Parathyroid adenoma (tissue), 2 donors: ENCODE results near the gene VEPH1.

Experiments used
- H2AFZ ChIP-seq: fragments of 300-600 bp; sonication (generic); one replicate; pipeline ENCODE4 v1.7.0; 2017; ENCODE audit warnings: antibody characterized with exemption, mild to moderate bottlenecking
- H3K27ac ChIP-seq: fragments of 300-600 bp; sonication (generic); one replicate; pipeline ENCODE4 v1.7.0; 2017
- H3K27me3 ChIP-seq: fragments of 300-600 bp; sonication (generic); one replicate; pipeline ENCODE4 v1.7.0; 2017; ENCODE audit warnings: low read length; ENCODE audit not compliant: control insufficient read depth, insufficient read depth
- H3K36me3 ChIP-seq: fragments of 300-600 bp; sonication (generic); one replicate; pipeline ENCODE4 v1.7.0; 2017; ENCODE audit warnings: low read length; ENCODE audit not compliant: control insufficient read depth, insufficient read depth
- H3K4me1 ChIP-seq: fragments of 300-600 bp; sonication (generic); one replicate; pipeline ENCODE4 v1.7.0; 2017; ENCODE audit warnings: control low read depth
- H3K4me2 ChIP-seq: fragments of 300-600 bp; sonication (generic); one replicate; pipeline ENCODE4 v1.7.0; 2017; ENCODE audit warnings: low read length
- H3K4me3 ChIP-seq: fragments of 300-600 bp; sonication (generic); one replicate; pipeline ENCODE4 v1.7.0; 2017; ENCODE audit warnings: low read depth, low read length
- H3K79me2 ChIP-seq: fragments of 300-600 bp; sonication (generic); one replicate; pipeline ENCODE4 v1.7.0; 2017; ENCODE audit warnings: control low read depth
- H3K9ac ChIP-seq: fragments of 300-600 bp; sonication (generic); one replicate; pipeline ENCODE4 v1.7.0; 2017; ENCODE audit warnings: mild to moderate bottlenecking
- H3K9me3 ChIP-seq: fragments of 300-600 bp; sonication (generic); one replicate; pipeline ENCODE4 v1.7.0; 2017; ENCODE audit warnings: low read length; ENCODE audit not compliant: control insufficient read depth
- TF ChIP-seq, protein P1 (sequence below): fragments of 300-600 bp; sonication (generic); IDR thresholded peaks from one replicate; pipeline ENCODE4 v1.7.0; 2017; ENCODE audit warnings: antibody characterized with exemption, mild to moderate bottlenecking
- donor health status: primary hyperparathyroidism.

VEPH1 gene

DNA sequence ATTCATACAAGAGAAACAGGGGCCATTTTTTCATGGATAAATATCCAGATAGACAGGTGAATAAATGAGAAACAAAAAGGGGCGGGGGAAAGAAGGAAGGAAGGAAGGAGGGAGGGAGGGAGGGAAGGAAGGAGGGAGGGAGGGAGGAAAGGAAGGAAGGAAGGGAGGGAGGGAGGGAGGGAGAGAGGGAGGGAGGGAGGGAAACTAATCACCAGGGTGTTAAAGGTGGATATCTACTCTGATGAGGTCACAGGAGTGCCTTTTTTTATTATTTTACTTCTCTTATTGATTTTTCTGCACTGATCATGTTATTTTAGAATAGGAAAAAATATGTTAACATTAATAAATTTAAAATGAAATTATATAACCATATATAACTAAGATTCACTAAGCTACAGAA is 10.4 kb upstream of the VEPH1 start:
- H2AFZ ChIP-seq = no peak overlapping the region
- H3K27ac ChIP-seq = no peak overlapping the region
- H3K9me3 ChIP-seq = no peaks in the 10 kb centered on the region
- no peaks in the 10 kb centered on the region for H3K27me3 ChIP-seq
- H3K36me3 ChIP-seq = no peaks in the 10 kb centered on the region
- no peak overlapping the region for H3K4me2 ChIP-seq
- no peaks in the 10 kb centered on the region for H3K79me2 ChIP-seq
- H3K4me1 ChIP-seq = no peaks in the 10 kb centered on the region
- H3K4me3 ChIP-seq = no peak overlapping the region
- TF ChIP-seq, protein P1, sequence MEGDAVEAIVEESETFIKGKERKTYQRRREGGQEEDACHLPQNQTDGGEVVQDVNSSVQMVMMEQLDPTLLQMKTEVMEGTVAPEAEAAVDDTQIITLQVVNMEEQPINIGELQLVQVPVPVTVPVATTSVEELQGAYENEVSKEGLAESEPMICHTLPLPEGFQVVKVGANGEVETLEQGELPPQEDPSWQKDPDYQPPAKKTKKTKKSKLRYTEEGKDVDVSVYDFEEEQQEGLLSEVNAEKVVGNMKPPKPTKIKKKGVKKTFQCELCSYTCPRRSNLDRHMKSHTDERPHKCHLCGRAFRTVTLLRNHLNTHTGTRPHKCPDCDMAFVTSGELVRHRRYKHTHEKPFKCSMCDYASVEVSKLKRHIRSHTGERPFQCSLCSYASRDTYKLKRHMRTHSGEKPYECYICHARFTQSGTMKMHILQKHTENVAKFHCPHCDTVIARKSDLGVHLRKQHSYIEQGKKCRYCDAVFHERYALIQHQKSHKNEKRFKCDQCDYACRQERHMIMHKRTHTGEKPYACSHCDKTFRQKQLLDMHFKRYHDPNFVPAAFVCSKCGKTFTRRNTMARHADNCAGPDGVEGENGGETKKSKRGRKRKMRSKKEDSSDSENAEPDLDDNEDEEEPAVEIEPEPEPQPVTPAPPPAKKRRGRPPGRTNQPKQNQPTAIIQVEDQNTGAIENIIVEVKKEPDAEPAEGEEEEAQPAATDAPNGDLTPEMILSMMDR = no peak
- no peak overlapping the region for H3K9ac ChIP-seq

DNA sequence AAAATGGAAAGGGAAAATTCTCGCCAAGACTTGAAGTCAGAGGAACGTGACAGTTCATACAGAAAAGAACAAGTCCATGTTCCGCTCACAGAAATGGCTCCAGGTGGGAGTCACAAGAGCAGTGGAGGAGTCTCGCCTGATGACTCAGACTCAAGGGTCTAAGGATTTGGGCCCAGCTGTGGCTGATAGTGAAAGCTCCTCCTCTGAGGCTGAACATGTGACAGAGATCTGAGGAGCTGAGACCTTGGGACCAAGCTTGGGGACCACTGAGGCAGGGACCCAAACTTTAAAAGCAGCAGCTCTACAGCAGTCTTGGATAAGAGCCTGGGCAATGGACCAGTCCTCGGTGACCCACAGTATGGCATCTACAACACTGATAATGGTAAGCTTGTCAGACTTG is 9.3 kb upstream of the VEPH1 start:
- no peak overlapping the region for H3K4me3 ChIP-seq
- TF ChIP-seq, protein P1 = no peak

DNA sequence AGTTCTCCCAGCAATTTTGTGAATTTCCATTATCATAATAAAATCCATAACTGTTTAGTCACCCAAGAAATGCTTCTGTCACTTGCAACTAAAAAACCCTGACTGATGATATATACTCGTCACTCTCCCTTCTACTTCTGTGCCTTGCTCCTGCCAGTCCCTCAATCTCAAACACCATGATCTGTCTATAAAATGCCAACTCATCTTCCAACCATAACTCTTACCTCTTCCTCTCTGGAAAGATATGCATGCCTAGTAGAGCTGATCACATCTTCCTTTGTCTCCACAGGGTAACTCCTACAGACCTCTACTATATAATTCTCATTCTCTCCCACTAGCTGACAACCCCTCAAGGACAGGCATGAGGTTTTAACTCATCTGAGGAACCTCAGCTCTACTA is 5.2 kb upstream of the VEPH1 start:
- no peaks in the 10 kb centered on the region for H3K4me1 ChIP-seq
- H3K79me2 ChIP-seq = no peaks in the 10 kb centered on the region
- no peak overlapping the region for H3K27ac ChIP-seq
- no peak overlapping the region for H3K4me3 ChIP-seq
- H3K36me3 ChIP-seq = no peaks in the 10 kb centered on the region
- no peaks in the 10 kb centered on the region for H3K27me3 ChIP-seq
- no peaks in the 10 kb centered on the region for H3K9me3 ChIP-seq
- no peak overlapping the region for H3K9ac ChIP-seq
- TF ChIP-seq, protein P1 = no peak
- H3K4me2 ChIP-seq = no peak overlapping the region
- no peak overlapping the region for H2AFZ ChIP-seq

More for the DNA sequence above, 9.3 kb upstream of the VEPH1 start:
- no peak overlapping the region for H3K9ac ChIP-seq
- H3K79me2 ChIP-seq = no peaks in the 10 kb centered on the region
- no peaks in the 10 kb centered on the region for H3K36me3 ChIP-seq
- H3K9me3 ChIP-seq = no peaks in the 10 kb centered on the region
- no peak overlapping the region for H3K4me2 ChIP-seq
- H3K27ac ChIP-seq = no peak overlapping the region
- H3K4me1 ChIP-seq = no peaks in the 10 kb centered on the region
- no peaks in the 10 kb centered on the region for H3K27me3 ChIP-seq
- H2AFZ ChIP-seq = no peak overlapping the region

DNA sequence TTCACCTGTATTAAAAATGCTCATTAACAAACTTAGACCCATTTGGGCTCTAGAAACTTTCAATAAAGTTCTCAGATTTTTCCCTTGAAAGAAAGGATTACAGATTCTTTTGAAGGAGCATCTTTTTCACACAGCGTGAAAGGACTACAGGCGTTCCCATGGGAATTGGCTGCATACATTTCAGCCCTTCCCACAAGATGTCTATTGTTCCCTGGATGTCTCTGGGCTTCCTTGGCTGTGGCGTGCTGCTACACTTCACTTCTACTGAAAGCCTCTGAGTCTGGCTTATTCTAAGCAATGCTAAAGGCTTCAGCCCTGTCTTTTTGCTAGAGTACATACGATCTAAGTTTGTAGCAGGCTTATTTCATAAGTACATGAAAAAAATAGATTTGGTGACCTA is 1.4 kb downstream of the VEPH1 start:
- Histone ChIP-seq H3K4me3 (no peak overlapping the region), H3K4me2 (no peak overlapping the region), H2AFZ (no peak overlapping the region), H3K79me2 (no peaks in the 10 kb centered on the region), H3K9me3 (no peaks in the 10 kb centered on the region), H3K27me3 (no peaks in the 10 kb centered on the region), H3K36me3 (no peaks in the 10 kb centered on the region), H3K9ac (no peak overlapping the region), H3K27ac (no peak overlapping the region), H3K4me1 (peaks cover 11% of the 10 kb centered on the region)
- TF ChIP-seq, protein P1 = no peak

DNA sequence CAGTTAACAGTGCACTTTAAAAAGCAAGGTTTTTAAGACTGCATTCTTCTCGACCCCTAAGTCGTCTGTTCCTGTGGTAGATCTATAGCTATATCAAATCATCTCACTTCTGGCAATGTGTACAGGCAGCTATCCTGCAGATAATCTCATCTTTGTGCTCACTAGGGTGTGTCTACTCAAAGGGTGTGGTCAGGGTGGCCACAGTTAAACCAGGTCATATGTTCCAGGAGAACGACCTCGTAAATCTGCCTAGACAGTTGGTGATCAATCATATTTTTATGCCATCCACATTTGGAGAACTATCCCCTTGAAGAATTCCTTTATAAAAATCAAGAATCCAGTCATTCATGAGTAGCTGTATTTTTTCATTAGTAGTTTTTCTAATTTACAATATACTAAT is 3.0 kb downstream of the VEPH1 start:
- no peak overlapping the region for H3K9ac ChIP-seq
- H3K9me3 ChIP-seq = no peaks in the 10 kb centered on the region
- H3K4me1 ChIP-seq = peaks cover 11% of the 10 kb centered on the region
- H3K4me2 ChIP-seq = peak overlapping the region; percentile 74
- no peaks in the 10 kb centered on the region for H3K36me3 ChIP-seq
- no peaks in the 10 kb centered on the region for H3K27me3 ChIP-seq
- TF ChIP-seq, protein P1 = no peak
- no peak overlapping the region for H3K27ac ChIP-seq
- H3K4me3 ChIP-seq = peak overlapping the region; percentile 41
- no peaks in the 10 kb centered on the region for H3K79me2 ChIP-seq
- H2AFZ ChIP-seq = peak overlapping the region; percentile 63
